Stimulated activated CD4-positive, alpha-beta T cell treated with anti-CD3 and anti-CD28 coated beads, Interleukin-1b, Interleukin-23, amount 100 ng/mL, for 48 hours (primary cell): ENCODE measurements around the gene TMSB10.
"Not testable (repeated sequence)": the region's sequence is repeated elsewhere in the genome, so short reads cannot be mapped to it uniquely, and the experiment has no call there.

ENCODE experiments used
- DNase-seq: peaks from one replicate; pipeline ENCODE4 v3.0.0-alpha.2; 2020

TMSB10 gene

DNA sequence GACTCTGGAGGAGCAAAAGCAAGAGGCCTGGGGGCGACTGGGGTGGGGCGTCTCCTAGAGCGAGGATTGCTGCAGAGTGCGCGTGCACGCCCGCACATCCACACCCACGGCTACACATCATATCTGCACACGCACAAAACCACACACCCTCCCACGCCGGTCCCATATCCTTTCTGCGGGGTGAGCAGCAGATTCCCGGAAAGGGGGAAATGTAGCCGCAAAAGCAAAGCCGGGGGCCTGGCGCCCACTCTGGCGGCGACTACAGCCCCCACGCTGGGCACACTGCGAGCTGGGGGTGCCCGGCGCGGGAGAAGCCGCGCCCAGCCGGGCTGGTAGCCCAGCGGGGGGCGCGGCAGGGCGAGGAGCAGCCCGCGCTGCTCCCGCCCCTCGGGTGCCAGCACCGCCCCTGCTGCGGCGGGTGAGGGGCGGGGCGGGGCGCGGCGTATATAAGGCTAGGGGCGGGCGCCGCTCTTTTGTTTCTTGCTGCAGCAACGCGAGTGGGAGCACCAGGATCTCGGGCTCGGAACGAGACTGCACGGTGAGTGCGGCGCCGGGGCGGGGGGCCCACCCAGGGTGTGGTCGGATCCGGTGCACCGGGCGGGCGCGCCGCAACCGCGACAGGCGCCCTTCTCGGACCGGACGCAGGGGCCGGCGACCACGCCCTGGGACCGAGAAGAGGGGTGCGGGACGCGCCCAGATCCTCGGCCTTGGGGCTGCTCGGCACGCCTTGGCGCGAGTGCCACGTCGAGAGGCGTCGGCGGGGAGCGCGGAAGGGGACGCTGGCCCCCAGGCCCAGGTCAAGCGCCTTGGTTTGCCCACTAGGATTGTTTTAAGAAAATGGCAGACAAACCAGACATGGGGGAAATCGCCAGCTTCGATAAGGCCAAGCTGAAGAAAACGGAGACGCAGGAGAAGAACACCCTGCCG lies at the start of gene TMSB10:
Gene TMSB10 (plus strand): TSS at position 476 of the 927 bp plus-strand sequence.
- peak; percentile 88 for DNase-seq

DNA sequence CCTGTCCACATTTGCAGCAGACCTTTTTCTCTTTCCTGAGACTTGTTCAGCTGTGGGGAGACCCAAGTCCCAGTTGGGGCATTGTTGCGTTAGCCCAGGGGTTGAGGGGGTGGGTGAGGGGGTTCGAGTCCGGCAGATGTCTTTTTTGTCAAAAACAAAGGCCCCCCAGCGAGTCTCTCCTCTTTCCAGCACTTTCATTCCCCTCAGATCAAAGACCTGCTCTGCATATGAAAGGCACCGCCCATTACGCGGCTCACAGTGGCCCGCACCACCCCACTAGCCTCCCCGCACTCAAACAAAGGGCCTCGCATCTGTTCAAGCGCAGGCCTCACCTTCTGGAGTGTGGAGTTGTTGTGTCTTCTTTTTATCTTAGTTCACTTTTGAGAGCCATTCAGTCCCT lies 49.7 kb upstream of the TMSB10 start:
- no peak for DNase-seq

DNA sequence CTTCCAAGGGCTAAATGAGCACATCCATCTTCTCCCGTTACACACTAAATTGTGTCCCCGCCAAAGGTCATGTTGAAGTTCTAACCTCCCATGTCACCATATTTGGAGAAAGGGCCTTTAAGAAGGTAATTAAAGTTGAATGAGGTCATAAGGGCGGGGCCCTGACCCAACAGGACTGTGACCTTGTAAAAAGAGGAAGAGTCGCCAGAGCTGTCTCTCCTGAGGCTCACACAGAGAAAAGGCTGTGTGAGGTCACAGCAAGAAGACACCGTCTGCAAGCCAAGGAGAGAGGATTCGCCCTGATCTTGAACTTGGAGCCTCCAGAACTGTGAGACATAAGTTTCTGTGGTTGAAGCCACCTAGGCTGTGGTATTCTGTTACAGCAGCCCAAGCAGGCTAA lies 48.7 kb upstream of the TMSB10 start:
- DNase-seq, result peak; percentile 64

DNA sequence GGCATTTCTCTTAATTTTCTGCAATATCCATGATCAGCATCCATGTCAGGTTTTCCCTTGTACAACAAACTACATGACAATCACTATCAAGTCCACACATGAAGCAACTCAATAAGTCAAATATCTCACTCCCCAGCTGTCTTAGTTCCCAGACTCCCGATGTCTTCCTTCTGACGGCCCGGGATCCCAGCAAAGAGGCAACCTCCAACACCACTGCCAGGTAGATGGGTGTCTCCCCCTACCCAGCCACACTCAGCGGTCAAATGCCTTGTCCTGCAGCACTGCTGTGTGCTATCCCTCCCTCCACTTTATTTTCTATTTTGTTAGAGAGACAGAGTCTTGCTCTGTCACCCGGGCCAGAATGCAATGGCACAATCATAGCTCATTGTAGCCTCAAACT lies 47.9 kb upstream of the TMSB10 start:
- no peak for DNase-seq

DNA sequence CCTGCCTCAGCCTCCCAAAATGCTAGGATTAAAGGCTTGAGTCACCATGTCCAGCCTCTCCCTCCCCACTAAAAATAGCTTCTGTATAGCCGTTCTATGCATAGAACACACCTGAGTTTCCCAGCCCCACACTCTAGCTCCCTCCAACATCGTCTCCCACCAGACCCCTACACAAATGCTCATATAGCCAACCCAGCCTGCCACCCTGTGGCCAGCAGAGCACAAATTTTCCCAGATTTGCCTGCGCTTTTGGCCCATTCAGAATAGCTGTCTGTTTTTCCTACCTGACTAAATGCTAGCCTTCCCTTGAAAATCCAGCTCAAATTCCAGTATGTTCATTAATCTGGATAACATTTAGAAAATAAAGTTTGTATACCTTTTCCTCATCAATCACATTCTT lies 47.3 kb upstream of the TMSB10 start:
- no peak for DNase-seq

DNA sequence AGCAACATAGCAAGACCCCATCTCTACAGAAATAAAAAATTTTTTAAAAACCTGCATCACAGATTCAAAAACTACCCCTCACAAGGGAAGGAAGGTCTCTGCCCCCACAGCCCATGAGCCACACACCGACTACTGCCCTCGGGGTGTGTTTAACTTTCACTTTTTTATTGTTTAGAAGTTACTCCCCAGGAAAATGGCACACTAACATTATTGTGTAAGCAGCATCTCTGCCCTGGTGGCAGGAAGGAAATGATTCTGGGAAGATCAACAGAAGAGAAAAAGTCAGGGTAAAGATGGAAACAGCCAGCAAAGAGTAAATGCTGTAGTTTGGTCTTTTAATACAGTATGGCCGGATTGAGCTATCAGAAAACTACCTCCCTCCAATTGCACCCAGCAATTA lies 46.5 kb upstream of the TMSB10 start:
- DNase-seq, result no peak

DNA sequence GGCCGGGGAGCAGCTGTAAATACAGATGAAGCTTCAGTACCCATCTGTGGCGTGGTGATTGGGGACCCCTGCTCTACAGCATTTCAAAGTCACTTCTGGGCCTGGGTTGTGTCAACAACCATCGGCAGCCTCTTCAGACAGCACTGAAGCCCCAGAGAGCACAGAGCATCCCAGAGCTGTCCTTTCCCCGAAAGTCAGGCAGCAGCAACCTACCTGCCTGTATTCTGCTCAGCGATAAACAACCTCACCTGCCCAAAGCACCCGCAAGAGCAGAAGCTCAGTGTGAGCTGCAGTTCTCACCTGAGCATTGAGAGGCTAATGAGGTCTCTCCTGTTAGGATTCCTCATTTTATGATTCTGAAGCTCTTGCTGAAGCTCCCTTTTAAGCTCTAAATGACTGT lies 43.9 kb upstream of the TMSB10 start:
- no peak for DNase-seq

DNA sequence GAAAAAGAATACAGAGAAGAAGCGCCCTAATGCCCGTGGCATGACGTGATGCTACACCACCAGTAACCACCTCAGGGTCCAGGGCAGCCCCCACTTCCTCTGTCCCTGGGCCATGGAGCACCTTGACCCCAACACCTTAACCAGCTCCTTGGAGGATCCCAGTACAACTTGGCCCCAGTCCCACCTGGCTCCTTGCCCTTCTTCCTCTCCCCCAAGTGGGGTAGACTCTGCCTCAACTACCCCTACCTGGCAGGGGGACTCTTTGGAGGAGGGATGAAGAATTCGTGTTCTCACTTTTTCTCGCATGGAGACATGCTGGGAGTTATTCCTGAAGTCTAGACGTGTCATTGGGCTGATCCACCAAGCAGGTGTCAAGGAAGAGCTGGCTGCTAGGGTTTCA lies 43.5 kb upstream of the TMSB10 start:
- DNase-seq, result no peak

DNA sequence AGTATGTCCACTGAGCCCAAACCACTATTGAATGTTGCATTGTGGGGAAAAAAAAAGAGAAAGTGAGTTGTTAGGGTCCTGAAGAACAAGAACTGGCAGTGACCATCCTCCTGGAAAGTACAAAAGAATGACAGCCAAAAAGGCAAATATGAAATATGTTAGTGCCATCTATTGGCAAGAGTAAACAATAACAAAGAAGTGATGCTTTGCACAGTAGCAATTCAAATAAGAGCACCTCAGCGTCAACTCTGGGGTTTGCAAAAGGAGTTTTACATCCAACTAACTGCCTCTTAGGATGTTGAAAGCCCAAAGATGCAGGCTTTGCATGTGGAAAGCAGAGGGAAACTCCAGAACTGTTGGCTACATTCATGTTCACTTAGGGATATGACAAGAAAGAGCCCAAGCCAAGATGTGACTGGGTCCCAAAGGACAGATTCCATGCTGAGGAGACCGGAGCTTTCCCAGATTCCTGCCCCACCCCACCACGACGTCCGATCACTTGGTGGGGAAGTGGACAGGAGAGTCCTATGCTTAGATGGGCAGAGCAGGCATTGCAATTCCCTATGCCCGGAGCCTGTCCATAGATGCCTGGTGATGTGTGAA lies 40.2 kb upstream of the TMSB10 start:
- DNase-seq, result no peak

DNA sequence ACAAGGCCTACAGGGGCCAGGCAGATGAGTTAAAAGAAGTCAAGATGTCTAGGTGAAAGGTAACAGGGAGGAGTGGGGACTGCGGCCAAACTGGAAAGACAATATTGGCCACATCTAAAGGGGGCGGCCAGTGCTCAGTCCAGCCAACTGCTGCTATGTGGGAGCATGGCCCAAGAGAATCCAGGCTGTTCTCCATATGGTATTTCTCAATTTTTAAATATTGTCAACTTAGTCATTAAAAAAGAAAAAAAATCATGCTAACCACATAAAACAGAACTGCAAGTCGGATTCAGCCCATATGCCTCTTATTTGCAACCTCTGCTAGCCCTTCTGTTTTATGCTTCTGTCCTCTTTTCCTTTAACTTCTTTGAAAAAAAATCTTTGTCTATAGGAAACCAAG lies 39.3 kb upstream of the TMSB10 start:
- no peak for DNase-seq

DNA sequence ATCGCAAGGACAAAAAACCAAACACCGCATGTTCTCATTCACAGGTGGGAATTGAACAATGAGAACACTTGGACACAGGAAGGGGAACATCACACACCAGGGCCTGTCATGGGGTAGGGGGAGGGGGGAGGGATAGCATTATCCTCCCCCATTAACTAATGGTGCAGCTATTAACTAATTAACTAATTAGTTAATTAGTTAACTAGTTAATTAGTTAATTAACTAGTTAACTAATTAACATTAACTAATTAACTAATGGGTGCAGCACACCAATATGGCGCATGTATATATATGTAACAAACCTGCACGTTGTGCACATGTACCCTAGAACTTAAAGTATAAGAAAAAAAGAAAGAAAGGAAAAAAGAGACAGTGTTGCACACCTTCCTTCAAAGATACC lies 37.1 kb upstream of the TMSB10 start:
- not testable (repeated sequence) for DNase-seq

DNA sequence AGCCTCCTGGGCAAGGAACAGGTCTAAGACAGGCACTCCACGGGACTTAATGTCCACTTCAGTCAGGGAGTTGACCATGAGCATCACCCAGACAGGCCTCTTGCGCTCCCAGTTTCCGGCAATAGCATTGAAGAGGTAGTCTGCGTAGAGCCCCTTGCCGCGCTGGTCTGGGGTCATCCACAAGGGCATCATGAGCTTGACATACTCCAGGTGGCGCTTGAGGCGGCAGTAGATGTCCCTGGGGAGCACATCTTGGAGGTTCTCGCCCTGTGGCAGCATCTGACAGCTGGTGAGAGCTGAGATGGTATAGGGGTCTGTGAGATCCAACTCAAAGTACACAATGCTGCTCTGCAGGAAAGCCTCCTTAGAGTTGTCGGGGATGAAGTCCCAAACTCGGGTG lies 35.1 kb upstream of the TMSB10 start:
- DNase-seq, result no peak

DNA sequence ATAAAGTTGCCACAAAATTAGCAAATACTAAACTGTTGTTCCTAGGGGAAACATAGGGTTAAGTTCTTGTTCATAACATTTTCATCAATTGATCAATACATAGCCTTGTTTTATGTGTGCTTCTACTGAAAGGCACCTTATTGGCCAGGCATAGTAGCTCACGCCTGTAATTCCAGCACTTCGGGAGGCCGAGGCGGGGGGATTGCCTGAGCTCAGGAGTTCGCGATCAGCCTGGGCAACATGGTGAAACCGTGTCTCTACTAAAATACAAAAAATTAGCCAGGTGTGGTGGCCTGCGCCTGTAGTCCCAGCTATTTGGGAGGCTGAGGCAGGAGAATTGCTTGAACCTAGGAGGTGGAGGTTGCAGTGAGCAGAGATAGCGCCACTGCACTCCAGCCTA lies 32.8 kb upstream of the TMSB10 start:
- not testable (repeated sequence) for DNase-seq

DNA sequence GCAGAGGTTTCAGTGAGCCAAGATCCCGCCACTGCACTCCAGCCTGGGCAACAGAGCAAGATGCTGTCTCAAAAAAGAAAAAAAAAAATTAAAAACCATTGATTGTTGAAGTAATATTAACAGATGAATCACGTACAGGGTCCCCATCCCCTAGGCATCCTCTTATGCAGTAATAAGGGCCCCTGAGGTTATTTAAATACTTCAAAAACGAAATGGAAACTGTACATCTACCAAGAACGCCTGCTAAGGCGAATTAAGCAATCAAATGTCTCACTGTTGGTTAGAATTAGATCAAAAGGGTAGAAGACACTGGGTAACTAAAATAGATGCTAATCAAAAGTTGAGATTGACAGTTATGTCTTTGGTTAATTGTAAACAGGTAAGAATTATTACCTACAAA lies 32.1 kb upstream of the TMSB10 start:
- DNase-seq, result no peak

DNA sequence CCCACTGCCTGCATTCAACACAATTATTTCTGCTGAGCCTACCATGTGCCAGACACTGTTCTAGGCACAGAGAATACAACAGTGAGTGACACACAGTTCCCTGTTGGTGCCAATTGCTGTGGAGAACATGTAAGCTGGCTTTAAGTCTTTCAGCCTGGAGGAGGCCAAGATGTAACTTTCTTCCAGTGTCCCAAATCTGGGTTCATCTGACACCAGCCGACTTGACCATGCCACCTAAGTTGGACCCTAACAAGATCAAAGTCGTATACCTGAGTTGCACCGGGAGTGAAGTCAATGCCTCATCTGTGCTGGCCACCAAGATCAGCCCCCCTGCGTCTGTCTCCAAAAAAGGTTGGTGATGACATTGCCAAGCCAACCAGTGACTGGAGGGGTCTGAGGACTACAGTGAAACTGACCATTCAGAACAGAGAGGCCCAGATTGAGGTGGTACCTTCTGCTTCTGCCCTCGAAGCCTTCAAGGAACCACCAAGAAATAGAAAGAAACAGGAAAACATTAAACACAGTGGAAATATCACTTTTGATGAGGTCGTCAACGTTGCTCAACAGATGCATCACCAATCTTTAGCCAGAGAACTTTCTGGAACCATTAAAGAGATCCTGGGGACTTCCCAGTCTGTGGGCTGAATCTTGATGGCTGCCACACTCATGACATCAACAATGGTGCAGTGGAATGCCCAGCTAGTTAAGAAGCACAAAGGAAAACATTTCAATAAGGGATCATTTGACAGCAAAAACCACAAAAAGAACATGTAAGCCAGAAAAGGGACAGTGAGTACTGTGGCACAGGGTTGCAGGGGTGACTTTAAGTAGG lies 30.9 kb upstream of the TMSB10 start:
- no peak for DNase-seq

DNA sequence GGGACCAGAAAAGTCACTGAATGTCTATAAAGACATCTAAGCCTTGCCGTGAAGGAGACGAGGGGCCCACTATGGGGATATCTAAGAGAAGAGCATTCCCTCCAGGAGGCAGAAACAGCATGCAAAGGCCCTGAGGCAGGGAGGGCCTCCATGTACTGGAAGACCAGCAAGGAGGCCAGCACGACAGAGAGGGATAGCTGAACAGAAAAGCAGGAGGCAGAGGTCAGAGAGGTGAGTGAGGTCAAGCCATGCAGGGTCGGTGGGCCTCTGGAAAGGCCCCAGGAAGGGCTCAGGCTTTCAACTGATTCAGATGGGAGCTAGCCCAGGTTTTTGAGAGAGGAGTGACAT lies 30.3 kb upstream of the TMSB10 start:
- DNase-seq, result no peak

DNA sequence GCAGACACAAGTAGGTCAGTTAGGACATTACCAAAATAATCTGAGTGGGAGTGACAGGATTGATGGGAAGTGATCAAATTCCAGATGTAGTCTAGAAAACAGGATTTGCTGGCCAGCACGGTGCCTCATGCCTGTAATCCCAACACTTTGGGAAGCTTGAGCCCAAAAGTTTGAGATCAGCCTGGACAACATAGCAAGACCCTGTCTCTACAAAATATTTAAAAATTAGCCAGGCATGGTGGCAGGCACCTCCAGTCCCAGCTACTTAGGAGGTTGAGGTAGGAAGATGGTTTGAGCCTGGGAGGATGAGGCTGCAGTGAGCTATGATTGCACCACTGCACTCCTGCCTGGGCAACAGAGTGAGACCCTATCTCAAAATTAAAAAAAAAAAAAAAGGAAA lies 29.8 kb upstream of the TMSB10 start:
- not testable (repeated sequence) for DNase-seq

DNA sequence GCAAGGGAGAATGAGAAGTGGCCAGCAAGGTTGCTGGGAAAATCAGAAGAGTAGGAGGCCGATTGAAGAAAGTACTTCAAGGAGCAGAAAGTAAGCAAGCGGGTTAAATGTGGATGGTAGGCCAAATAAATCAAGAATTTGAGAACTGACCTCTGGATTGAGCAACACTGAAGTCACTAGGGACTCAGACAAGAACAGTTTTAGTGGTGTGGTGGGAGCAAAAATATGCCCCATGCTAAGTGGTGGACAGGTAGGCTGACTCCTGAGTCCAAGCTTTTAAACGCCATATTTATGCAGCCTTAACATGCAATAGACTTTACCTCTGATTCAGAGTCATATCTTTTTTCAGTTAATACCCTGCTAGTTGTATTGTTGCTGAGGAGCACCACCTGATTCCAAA lies 29.1 kb upstream of the TMSB10 start:
- no peak for DNase-seq

DNA sequence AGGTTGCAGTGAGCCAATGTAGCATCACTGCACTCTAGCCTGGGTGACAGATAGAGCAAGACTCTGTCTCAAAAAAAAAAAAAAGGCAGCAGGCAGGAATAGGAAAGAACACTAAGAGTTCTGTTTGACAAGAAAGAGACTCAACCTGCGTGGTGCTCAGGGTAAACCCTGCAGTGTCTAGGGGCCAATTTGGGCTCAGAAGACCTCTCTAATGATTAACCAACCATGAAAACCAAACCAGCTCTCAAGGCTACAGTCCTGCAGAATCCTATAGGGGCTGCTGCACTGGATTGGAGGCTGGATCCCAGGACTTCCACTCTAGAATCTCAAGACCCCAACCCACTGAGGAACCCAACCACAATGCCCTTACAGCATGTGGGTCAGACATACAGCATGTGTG lies 27.0 kb upstream of the TMSB10 start:
- DNase-seq, result no peak

DNA sequence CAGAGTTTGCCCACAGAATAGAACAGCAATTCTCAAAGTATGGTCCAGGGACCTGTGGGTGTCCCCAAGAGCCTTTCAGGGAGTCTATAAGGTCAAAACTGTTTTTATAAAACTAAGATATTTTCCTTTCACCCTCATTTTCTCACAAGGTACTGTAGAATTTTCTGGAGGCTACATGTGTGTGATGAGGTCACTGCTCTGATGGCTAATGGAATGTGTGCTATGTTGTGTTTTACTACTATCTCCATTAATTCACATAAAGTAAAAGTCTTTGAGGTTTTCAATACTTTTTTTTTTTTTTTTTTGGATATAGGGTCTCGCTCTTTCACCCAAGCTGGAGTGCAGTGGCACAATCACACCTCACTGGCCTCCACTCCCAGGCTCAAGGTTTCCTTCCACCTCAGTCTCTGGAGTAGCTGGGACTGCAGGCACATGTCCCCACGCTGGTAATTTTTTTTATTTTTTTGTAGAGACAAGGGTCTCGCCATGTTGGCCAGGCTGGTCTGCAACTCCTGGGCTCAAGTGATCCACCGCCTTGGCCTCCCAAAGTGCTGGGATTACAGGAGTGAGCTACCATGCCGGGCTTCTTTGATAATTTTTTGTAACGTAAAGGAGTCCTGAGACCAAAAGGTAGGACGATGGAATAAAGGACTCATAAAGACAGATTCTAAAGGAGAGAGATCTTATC lies 26.4 kb upstream of the TMSB10 start:
- DNase-seq, result no peak

DNA sequence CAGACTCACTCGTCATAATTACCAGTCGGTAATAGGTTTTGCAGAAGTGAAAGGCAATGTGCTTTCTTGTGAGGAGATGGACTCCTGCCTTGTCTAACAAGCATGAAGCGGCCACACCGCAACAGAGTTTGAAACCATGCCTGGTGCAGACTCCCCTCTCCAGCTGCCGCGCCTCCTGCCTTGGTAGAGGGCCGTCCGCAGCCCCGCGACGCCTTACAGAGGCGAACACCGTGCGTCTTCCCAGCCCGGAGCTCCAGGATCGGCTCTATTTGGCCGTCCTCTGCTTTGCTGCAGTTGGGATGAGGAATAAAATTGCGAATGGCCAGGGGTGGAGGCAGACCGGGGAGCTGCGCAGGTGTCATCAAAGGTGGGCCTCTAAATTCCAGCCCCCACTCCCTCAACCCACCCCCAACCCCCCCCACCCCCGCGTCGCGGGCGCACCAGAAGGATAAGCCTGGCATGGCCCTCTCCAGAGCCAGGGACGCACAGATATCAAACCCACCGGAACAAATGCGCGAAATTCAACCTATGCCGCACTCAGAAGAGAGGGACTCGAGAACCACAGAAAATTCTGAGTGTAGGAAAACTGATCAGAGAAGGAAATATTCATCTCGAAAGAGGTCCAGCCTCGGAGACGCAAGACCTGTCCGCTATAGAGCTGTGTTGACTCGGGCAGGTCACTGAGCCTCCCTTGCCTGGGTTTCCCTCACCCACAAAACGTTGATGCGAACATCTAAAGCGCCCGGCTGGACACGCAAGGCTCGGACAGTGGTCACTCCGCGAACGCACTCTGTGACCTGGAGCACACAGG lies 25.7 kb upstream of the TMSB10 start:
- peak; percentile 40 for DNase-seq

DNA sequence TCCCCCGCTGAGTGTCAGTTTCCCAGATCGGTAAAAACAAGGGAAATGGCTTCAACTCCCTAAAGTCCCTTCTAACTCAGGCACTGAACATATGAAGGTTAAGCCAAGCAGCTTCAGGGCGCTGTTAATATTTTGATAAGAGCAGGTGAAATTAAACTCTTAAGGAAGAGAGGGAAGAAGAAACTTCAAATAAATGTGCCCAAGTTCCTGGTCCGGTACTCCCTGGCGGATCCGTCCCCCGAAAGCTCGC lies 25.1 kb upstream of the TMSB10 start:
- no peak for DNase-seq
